GM04503 (cell line): ENCODE data around the gene CFAP74.

Experiments
- DNase-seq: peaks from one replicate; pipeline ENCODE4 v3.0.0-alpha.2; 2012; ENCODE audit warnings: low read depth

Gene CFAP74

DNA sequence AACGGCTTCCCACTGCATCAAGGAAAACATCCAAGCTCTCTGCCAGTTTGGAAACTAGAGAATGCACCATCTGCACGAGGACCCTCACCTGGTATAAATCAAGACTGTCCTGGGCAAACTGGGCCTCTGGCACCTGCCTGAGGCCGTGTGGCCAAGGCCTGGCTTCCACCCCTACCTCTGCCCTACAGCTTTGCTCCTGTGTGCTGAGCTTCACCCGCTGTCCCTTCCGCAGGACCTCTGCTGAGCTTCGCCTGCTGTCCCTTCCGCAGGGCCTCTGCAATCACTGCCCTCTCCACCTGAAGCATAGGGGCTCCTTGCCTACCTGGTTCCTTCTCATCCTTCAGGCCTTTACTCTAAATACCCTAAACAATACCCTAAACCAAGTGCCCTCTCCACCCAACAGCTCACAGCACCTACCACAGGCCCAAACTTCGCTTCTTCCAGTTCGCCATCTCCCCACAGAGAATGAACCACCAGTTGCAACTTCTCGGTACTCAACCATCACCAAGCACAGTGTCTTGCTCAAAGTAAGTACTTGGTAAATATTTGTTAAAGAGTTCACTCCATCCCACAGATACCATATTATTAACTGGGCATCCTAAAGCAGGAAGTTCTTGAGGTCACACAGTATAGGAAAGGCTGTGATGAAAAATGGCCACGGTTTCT is 131.1 kb downstream of the CFAP74 start:
- no peak for DNase-seq
